Limb (tissue), 2 donors: ENCODE data around the gene ZBTB5.
"Not testable (repeated sequence)": the region's sequence is repeated elsewhere in the genome, so short reads cannot be mapped to it uniquely, and the experiment has no call there.

Experiments used
- DNase-seq, 2 donors: peaks; one replicate each; pipeline ENCODE4 v3.0.0-alpha.2; 2016; ENCODE audit errors: extremely low spot score in 2 of 2

ZBTB5 gene

GRCh38 chr9:37465249-37466036 is at the start of gene ZBTB5:
TSS of gene ZBTB5 (minus strand) at chr9:37465450. CDS start at chr9:37442551, 22,899 bp downstream.
- DNase-seq, result peak; percentile 99

GRCh38 chr9:37514999-37515398 is 49.7 kb upstream of the ZBTB5 start:
- no peak for DNase-seq

- not testable (repeated sequence) for DNase-seq
Observed at GRCh38 chr9:37514415-37514814, 49.2 kb upstream of the ZBTB5 start.

GRCh38 chr9:37512437-37512836 is 47.2 kb upstream of the ZBTB5 start:
- DNase-seq, result no peak

- DNase-seq, result no peak
Observed at GRCh38 chr9:37511016-37512010, 46.1 kb upstream of the ZBTB5 start.

- DNase-seq, result not testable (repeated sequence)
Observed at GRCh38 chr9:37510053-37510452, 44.8 kb upstream of the ZBTB5 start.

GRCh38 chr9:37509536-37509935 is 44.3 kb upstream of the ZBTB5 start:
- no peak for DNase-seq

GRCh38 chr9:37508834-37509206 is 43.6 kb upstream of the ZBTB5 start:
- DNase-seq, result no peak

- DNase-seq, result no peak
Observed at GRCh38 chr9:37508135-37508833, 43.0 kb upstream of the ZBTB5 start.

GRCh38 chr9:37507566-37508134 is 42.4 kb upstream of the ZBTB5 start:
- DNase-seq, result no peak

GRCh38 chr9:37504605-37505004 is 39.4 kb upstream of the ZBTB5 start:
- no peak for DNase-seq

GRCh38 chr9:37503736-37504135 is 38.5 kb upstream of the ZBTB5 start:
- no peak for DNase-seq

- DNase-seq, result no peak
Observed at GRCh38 chr9:37501957-37502596, 36.8 kb upstream of the ZBTB5 start.

GRCh38 chr9:37499297-37499696 is 34.0 kb upstream of the ZBTB5 start:
- no peak for DNase-seq

- DNase-seq, result no peak
Observed at GRCh38 chr9:37498457-37498856, 33.2 kb upstream of the ZBTB5 start.

GRCh38 chr9:37497320-37497719 is 32.1 kb upstream of the ZBTB5 start:
- no peak for DNase-seq

- no peak for DNase-seq
Observed at GRCh38 chr9:37496020-37496419, 30.8 kb upstream of the ZBTB5 start.

GRCh38 chr9:37495571-37495970 is 30.3 kb upstream of the ZBTB5 start:
- DNase-seq, result no peak

- no peak for DNase-seq
Observed at GRCh38 chr9:37491939-37492338, 26.7 kb upstream of the ZBTB5 start.

- DNase-seq, result peak; percentile 10 to 48
Observed at GRCh38 chr9:37486616-37487548, 21.6 kb upstream of the ZBTB5 start.
